IMR-90 (cell line): ENCODE results near the gene ABI3BP.

Experiments
- CHD1 ChIP-seq: IDR thresholded peaks from 2 replicates; pipeline ENCODE4 v1.6.1; 2012; ENCODE audit warnings: low read depth, low read length, improper control_type of control experiment
- CTCF ChIP-seq: conservative IDR thresholded peaks from 2 replicates; pipeline ENCODE4 v1.5.1; 2012; ENCODE audit warnings: mild to moderate bottlenecking, low read depth, low read length, improper control_type of control experiment
- FOS ChIP-seq: fragments of 150-350 bp; IDR thresholded peaks from 2 replicates; pipeline ENCODE4 v1.6.1; 2016; ENCODE audit warnings: low read depth, low read length
- POLR2A ChIP-seq: IDR thresholded peaks from 2 replicates; pipeline ENCODE4 v1.6.1; 2012; ENCODE audit warnings: mild to moderate bottlenecking, low read depth, low read length

GRCh38 chr3:101036676-101037075 is 43.5 kb upstream of the ABI3BP start:
- TF ChIP-seq CTCF (no peak), FOS (no peak), CHD1 (no peak), POLR2A (no peak)
